ENCODE measurements around the gene VWCE. TPM values are rescaled to one million over a fixed set of nuclear protein-coding genes. Genes with fewer than 3 reads are reported as not detected.

The VWCE gene
- total RNA-seq, 2 experiments from 2014 or later, result 0.64 to 1.0 TPM

DNA sequence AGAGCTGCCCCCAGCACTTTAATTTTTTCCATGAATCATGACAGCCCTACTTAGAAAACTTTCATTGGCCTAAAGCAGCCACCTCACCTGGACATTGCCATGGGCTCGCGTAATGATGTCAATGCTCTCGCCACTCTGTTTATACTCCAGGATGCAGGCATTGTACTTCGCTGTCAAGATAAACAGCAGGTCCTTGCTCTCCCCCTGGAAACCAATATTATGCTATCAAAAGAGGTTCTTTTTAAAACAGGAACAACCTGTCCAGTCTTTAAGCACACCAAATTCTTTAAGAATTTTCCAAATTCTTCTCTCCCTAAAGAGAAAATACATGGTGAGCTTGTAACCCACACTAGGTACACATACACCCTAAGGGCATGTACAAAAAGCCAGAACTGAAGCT, 34.8 kb upstream of the VWCE start:
- no peak overlapping the region for H3K4me3 ChIP-seq (ENCODE audit: low read length)
- Mint-ChIP-seq H3K27ac (no peak overlapping the region), H3K4me3 (peak overlapping the region; percentile 65), H3K9me3 (no peaks in the 10 kb centered on the region), H3K27me3 (no peaks in the 10 kb centered on the region), H3K4me1 (ENCODE audit: low read depth) (peaks cover 65% of the 10 kb centered on the region), H3K36me3 (ENCODE audit: low read depth) (peaks cover 81% of the 10 kb centered on the region)
- peaks cover 53% of the 10 kb centered on the region for H3K36me3 ChIP-seq (ENCODE audit: insufficient read depth, low read length)
- no peak for DNase-seq
- H3K27me3 ChIP-seq (ENCODE audit: control insufficient read depth in 1 of 2, insufficient read depth in 2 of 2, low read length in 2 of 2), result no peaks in the 10 kb centered on the region
- intact Hi-C loops (cut with DNase I, micrococcal nuclease), result loop anchor here in 1 of 2 experiments (5.0 kb wide), 2 partner anchors 418 to 488 kb away; partner anchors contain the start of genes CCDC86 and TMEM109
- ATAC-seq (ENCODE audit: poor library complexity), result no peak
- no peaks in the 10 kb centered on the region for H3K9me3 ChIP-seq (ENCODE audit: control insufficient read depth in 1 of 2, insufficient read depth in 1 of 2, low read length in 2 of 2)
- ChIA-PET CTCF (interaction anchor here (1.7 kb wide), 1 partner anchor 106 kb away, joined by 5 read pairs; no protein-coding TSS in a partner anchor), POLR2A (interaction anchor here (5.3 kb wide), 1 partner anchor 32 kb away, joined by 64 read pairs; the partner anchor contains the start of genes CYB561A3 and TMEM138)
- no peak overlapping the region for H3K27ac ChIP-seq (ENCODE audit: low read depth in 1 of 2, low read length in 2 of 2)
- TF ChIP-seq, protein P1, sequence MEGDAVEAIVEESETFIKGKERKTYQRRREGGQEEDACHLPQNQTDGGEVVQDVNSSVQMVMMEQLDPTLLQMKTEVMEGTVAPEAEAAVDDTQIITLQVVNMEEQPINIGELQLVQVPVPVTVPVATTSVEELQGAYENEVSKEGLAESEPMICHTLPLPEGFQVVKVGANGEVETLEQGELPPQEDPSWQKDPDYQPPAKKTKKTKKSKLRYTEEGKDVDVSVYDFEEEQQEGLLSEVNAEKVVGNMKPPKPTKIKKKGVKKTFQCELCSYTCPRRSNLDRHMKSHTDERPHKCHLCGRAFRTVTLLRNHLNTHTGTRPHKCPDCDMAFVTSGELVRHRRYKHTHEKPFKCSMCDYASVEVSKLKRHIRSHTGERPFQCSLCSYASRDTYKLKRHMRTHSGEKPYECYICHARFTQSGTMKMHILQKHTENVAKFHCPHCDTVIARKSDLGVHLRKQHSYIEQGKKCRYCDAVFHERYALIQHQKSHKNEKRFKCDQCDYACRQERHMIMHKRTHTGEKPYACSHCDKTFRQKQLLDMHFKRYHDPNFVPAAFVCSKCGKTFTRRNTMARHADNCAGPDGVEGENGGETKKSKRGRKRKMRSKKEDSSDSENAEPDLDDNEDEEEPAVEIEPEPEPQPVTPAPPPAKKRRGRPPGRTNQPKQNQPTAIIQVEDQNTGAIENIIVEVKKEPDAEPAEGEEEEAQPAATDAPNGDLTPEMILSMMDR (IDR thresholded peaks at IDR 0.05), result no peak
- H3K4me1 ChIP-seq (ENCODE audit: insufficient read depth, low read length), result peaks cover 41% of the 10 kb centered on the region

DNA sequence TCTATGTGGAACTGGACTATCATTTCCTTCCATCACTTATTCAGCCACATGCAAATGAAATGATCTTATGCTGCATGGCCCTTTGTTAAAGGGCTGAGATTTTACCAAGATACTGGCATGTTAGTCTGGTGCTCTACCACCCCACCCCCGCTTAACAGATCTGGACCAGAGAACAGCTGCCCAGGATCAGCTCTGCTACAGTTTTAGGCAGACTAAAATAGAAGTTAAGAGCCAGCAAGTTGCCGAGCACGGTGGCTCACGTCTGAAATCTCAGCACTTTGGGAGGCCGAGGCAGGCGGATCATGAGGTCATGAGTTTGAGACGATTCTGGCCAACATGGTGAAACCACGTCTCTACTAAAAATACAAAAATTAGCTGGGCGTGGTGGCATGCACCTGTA, 33.2 kb upstream of the VWCE start:
- POLR2A ChIA-PET, result no interaction called here
- ATAC-seq (ENCODE audit: poor library complexity), result no peak
- no peak overlapping the region for H3K4me3 ChIP-seq (ENCODE audit: low read length)
- no peaks in the 10 kb centered on the region for H3K27me3 Mint-ChIP-seq
- TF ChIP-seq, protein P1 (IDR thresholded peaks at IDR 0.05), result no peak
- H3K4me1 Mint-ChIP-seq (ENCODE audit: low read depth), result peaks cover 55% of the 10 kb centered on the region
- no peaks in the 10 kb centered on the region for H3K9me3 Mint-ChIP-seq
- no peak for DNase-seq
- no peak overlapping the region for H3K4me3 Mint-ChIP-seq
- H3K9me3 ChIP-seq (ENCODE audit: control insufficient read depth in 1 of 2, insufficient read depth in 1 of 2, low read length in 2 of 2), result no peaks in the 10 kb centered on the region
- H3K27ac Mint-ChIP-seq, result no peak overlapping the region
- no peak overlapping the region for H3K27ac ChIP-seq (ENCODE audit: low read depth in 1 of 2, low read length in 2 of 2)
- CTCF ChIA-PET, result interaction anchor here (1.3 to 2.0 kb wide), 2 partner anchors 57 to 107 kb away, joined by 3 to 6 read pairs; no protein-coding TSS in a partner anchor
- H3K36me3 ChIP-seq (ENCODE audit: insufficient read depth, low read length), result peaks cover 67% of the 10 kb centered on the region
- H3K36me3 Mint-ChIP-seq (ENCODE audit: low read depth), result peaks cover 92% of the 10 kb centered on the region
- intact Hi-C loops (cut with DNase I, micrococcal nuclease), result no loop called here
- no peaks in the 10 kb centered on the region for H3K27me3 ChIP-seq (ENCODE audit: control insufficient read depth in 1 of 2, insufficient read depth in 2 of 2, low read length in 2 of 2)
- H3K4me1 ChIP-seq (ENCODE audit: insufficient read depth, low read length), result peaks cover 30% of the 10 kb centered on the region

DNA sequence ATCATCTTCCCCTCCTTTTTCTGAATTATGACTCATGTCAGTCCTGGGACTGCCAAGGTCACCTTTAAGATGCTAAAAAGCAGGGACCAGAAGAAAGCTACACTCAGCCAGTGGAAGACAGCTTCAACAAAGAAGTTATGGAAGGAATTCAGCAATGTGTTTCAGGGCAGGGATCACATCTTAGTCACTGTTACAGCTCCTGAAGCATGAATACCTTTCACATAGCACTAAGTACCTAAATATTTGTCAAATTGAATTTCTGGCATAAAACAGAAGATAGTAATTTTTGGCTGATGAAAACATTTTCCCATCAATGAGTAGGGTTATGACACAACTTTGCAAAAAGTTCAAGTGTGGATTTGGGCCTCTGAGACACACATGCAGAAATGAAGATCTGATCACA, 32.6 kb upstream of the VWCE start:
- no peak for DNase-seq
- Histone ChIP-seq H3K4me3 (ENCODE audit: low read length) (no peak overlapping the region), H3K36me3 (ENCODE audit: insufficient read depth, low read length) (peaks cover 74% of the 10 kb centered on the region), H3K27me3 (ENCODE audit: control insufficient read depth in 1 of 2, insufficient read depth in 2 of 2, low read length in 2 of 2) (no peaks in the 10 kb centered on the region), H3K9me3 (ENCODE audit: control insufficient read depth in 1 of 2, insufficient read depth in 1 of 2, low read length in 2 of 2) (no peaks in the 10 kb centered on the region), H3K27ac (ENCODE audit: low read depth in 1 of 2, low read length in 2 of 2) (no peak overlapping the region), H3K4me1 (ENCODE audit: insufficient read depth, low read length) (peaks cover 26% of the 10 kb centered on the region)
- peaks cover 50% of the 10 kb centered on the region for H3K4me1 Mint-ChIP-seq (ENCODE audit: low read depth)
- H3K4me3 Mint-ChIP-seq, result no peak overlapping the region
- CTCF ChIA-PET, result interaction anchor here (1.3 to 2.0 kb wide), 3 partner anchors 8 to 108 kb away, joined by 3 to 8 read pairs (median 6); no protein-coding TSS in a partner anchor
- peaks cover 97% of the 10 kb centered on the region for H3K36me3 Mint-ChIP-seq (ENCODE audit: low read depth)
- no peaks in the 10 kb centered on the region for H3K9me3 Mint-ChIP-seq
- H3K27me3 Mint-ChIP-seq, result no peaks in the 10 kb centered on the region
- intact Hi-C loops (cut with DNase I, micrococcal nuclease), result no loop called here
- POLR2A ChIA-PET, result interaction anchor here (0.9 kb wide), 1 partner anchor 34 kb away, joined by 3 read pairs; the partner anchor contains the start of genes CYB561A3 and TMEM138
- H3K27ac Mint-ChIP-seq, result no peak overlapping the region
- no peak for ATAC-seq (ENCODE audit: poor library complexity)
- TF ChIP-seq, protein P1 (IDR thresholded peaks at IDR 0.05), result no peak
